CD4-positive, alpha-beta T cell (primary cell): Measurements from ENCODE around the gene CPNE2. TPM values are rescaled to one million over a fixed set of nuclear protein-coding genes. Genes with fewer than 3 reads are reported as not detected.
A peak's percentile ranks its signal among the peaks of the same experiment; 100 is the strongest.

Source experiments
- ATAC-seq: fragments of 200-7000 bp; cut with Tn5 transposase; one replicate; pipeline ENCODE4 v1.10.0; 2022; ENCODE audit warnings: mild to moderate bottlenecking; ENCODE audit not compliant: poor library complexity
- CTCF ChIA-PET: fragments of 350-600 bp; sonication (Branson Sonifier 250); formaldehyde crosslinking; loops from one replicate; lab custom pipeline; 2021; ENCODE audit warnings: antibody characterized with exemption, inconsistent platforms; lab: Charles Lee
- POLR2A ChIA-PET: fragments of 350-600 bp; sonication (Branson Sonifier 250); formaldehyde crosslinking; loops from one replicate; lab custom pipeline; 2021; ENCODE audit warnings: antibody characterized with exemption, inconsistent platforms; lab: Charles Lee
- DNase-seq, 14 experiments: peaks; one replicate each; pipeline ENCODE4 v3.0.0-alpha.2; 2013 to 2020; ENCODE audit warnings: mixed read lengths in 2 of 14
- H3K27ac ChIP-seq, 2 donors: one replicate each; pipeline versions ENCODE4 v1.5.1 to v1.7.0; 2013; ENCODE audit warnings: low read length in 2 of 2, low read depth in 1 of 2, mild to moderate bottlenecking in 1 of 2
- H3K27me3 ChIP-seq, 2 experiments: 1 replicate in 1 of 2; 2 replicates in 1 of 2; pipeline versions ENCODE4 v1.6.1 to v1.7.0; 2013; ENCODE audit warnings: low read length in 2 of 2, control low read depth in 1 of 2, mild to moderate bottlenecking in 1 of 2, moderate library complexity in 1 of 2; ENCODE audit not compliant: insufficient read depth in 2 of 2, control insufficient read depth in 1 of 2
- H3K36me3 ChIP-seq: one replicate; pipeline ENCODE4 v1.6.1; 2013; ENCODE audit warnings: low read length, control low read depth; ENCODE audit not compliant: insufficient read depth
- H3K4me1 ChIP-seq: one replicate; pipeline ENCODE4 v1.6.1; 2013; ENCODE audit warnings: low read length, control low read depth; ENCODE audit not compliant: insufficient read depth
- H3K4me3 ChIP-seq: one replicate; pipeline ENCODE4 v1.5.1; 2013; ENCODE audit warnings: mild to moderate bottlenecking, low read length, moderate library complexity
- H3K9me3 ChIP-seq, 2 experiments: 1 replicate in 1 of 2; 2 replicates in 1 of 2; pipeline versions ENCODE4 v1.6.1 to v1.7.0; 2013; ENCODE audit warnings: low read length in 2 of 2, mild to moderate bottlenecking in 2 of 2, control low read depth in 1 of 2, moderate library complexity in 1 of 2; ENCODE audit not compliant: control insufficient read depth in 1 of 2, insufficient read depth in 1 of 2
- H3K27ac Mint-ChIP-seq: one replicate; pipeline ENCODE4 v1.8.0; 2020; ENCODE audit warnings: mixed read lengths
- H3K27me3 Mint-ChIP-seq: one replicate; pipeline ENCODE4 v1.8.0; 2021; ENCODE audit warnings: mixed read lengths
- H3K36me3 Mint-ChIP-seq: one replicate; pipeline ENCODE4 v1.8.0; 2021; ENCODE audit warnings: low read depth, mixed read lengths
- H3K4me1 Mint-ChIP-seq: one replicate; pipeline ENCODE4 v1.8.0; 2021; ENCODE audit warnings: low read depth, mixed read lengths
- H3K4me3 Mint-ChIP-seq: one replicate; pipeline ENCODE4 v1.8.0; 2020; ENCODE audit warnings: mild to moderate bottlenecking, mixed read lengths
- H3K9me3 Mint-ChIP-seq: one replicate; pipeline ENCODE4 v1.8.0; 2020; ENCODE audit warnings: mixed read lengths
- intact Hi-C, 2 experiments: fragments of 100-400 bp; cut with DNase I in 1 of 2; cut with micrococcal nuclease in 1 of 2; formaldehyde crosslinking; loops; one replicate each; pipeline versions ENCODE4 v1.15.1 to v1.9.0; 2023 to 2025; cut with DNase I, micrococcal nuclease
- total RNA-seq, 174 experiments: library from RNA in 2 of 174; stranded (reverse) in 2 of 174; gene quantifications; one replicate each; pipeline ENCODE4 v1.2.3 and lab custom pipeline; 2021 to 2026
- TF ChIP-seq, protein P1 (sequence below): fragments of 200-600 bp; IDR thresholded peaks from one replicate; pipeline ENCODE4 v1.8.0; 2022; ENCODE audit warnings: antibody characterized with exemption, mild to moderate bottlenecking

Gene CPNE2
- total RNA-seq, 2 experiments from 2014 or later, result 2.2 to 3.5 TPM

- ATAC-seq, result no peak
- H3K4me1 Mint-ChIP-seq, result peaks cover 27% of the 10 kb centered on the region
- Histone ChIP-seq H3K4me3 (no peak overlapping the region), H3K36me3 (peaks cover 91% of the 10 kb centered on the region), H3K4me1 (peaks cover 25% of the 10 kb centered on the region), H3K27ac (no peak overlapping the region), H3K9me3 (no peaks in the 10 kb centered on the region), H3K27me3 (no peaks in the 10 kb centered on the region)
- H3K27me3 Mint-ChIP-seq, result no peaks in the 10 kb centered on the region
- ChIA-PET POLR2A (no interaction called here), CTCF (no interaction called here)
- no peak overlapping the region for H3K4me3 Mint-ChIP-seq
- H3K36me3 Mint-ChIP-seq, result peaks cover 93% of the 10 kb centered on the region
- no peaks in the 10 kb centered on the region for H3K9me3 Mint-ChIP-seq
- TF ChIP-seq, protein P1, sequence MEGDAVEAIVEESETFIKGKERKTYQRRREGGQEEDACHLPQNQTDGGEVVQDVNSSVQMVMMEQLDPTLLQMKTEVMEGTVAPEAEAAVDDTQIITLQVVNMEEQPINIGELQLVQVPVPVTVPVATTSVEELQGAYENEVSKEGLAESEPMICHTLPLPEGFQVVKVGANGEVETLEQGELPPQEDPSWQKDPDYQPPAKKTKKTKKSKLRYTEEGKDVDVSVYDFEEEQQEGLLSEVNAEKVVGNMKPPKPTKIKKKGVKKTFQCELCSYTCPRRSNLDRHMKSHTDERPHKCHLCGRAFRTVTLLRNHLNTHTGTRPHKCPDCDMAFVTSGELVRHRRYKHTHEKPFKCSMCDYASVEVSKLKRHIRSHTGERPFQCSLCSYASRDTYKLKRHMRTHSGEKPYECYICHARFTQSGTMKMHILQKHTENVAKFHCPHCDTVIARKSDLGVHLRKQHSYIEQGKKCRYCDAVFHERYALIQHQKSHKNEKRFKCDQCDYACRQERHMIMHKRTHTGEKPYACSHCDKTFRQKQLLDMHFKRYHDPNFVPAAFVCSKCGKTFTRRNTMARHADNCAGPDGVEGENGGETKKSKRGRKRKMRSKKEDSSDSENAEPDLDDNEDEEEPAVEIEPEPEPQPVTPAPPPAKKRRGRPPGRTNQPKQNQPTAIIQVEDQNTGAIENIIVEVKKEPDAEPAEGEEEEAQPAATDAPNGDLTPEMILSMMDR, result no peak
- DNase-seq, result no peak
- intact Hi-C loops, result loop anchor here in 1 of 2 experiments (10.0 kb wide), 1 partner anchor 185 kb away; the partner anchor contains the start of gene SLC12A3
- no peak overlapping the region for H3K27ac Mint-ChIP-seq
Observed at GRCh38 chr16:57049678-57050077, 42.7 kb upstream of the CPNE2 start.

- TF ChIP-seq, protein P1, result no peak
- H3K9me3 Mint-ChIP-seq, result no peaks in the 10 kb centered on the region
- Histone ChIP-seq H3K9me3 (no peaks in the 10 kb centered on the region), H3K4me3 (no peak overlapping the region), H3K36me3 (peaks cover 91% of the 10 kb centered on the region), H3K27me3 (no peaks in the 10 kb centered on the region), H3K4me1 (peaks cover 10% of the 10 kb centered on the region), H3K27ac (no peak overlapping the region)
- H3K27me3 Mint-ChIP-seq, result no peaks in the 10 kb centered on the region
- peaks cover 18% of the 10 kb centered on the region for H3K4me1 Mint-ChIP-seq
- intact Hi-C loops, result no loop called here
- DNase-seq (no peak), ATAC-seq (no peak)
- H3K36me3 Mint-ChIP-seq, result peaks cover 92% of the 10 kb centered on the region
- no peak overlapping the region for H3K4me3 Mint-ChIP-seq
- ChIA-PET CTCF (interaction anchor here (1.6 kb wide), 1 partner anchor 62 kb away, joined by 4 read pairs; the partner anchor contains the start of gene NLRC5), POLR2A (interaction anchor here (1.8 kb wide), 1 partner anchor 86 kb away, joined by 5 read pairs; no protein-coding TSS in a partner anchor)
- H3K27ac Mint-ChIP-seq, result no peak overlapping the region
Observed at GRCh38 chr16:57051696-57052228, 40.6 kb upstream of the CPNE2 start.

- peaks cover 91% of the 10 kb centered on the region for H3K36me3 Mint-ChIP-seq
- no peak for DNase-seq
- no peak for ATAC-seq
- peaks cover 89% of the 10 kb centered on the region for H3K36me3 ChIP-seq
- ChIA-PET POLR2A (interaction anchor here (1.4 to 1.5 kb wide), 2 partner anchors 12 to 13 kb away, joined by 3 to 6 read pairs; no protein-coding TSS in a partner anchor), CTCF (interaction anchor here (0.9 to 1.6 kb wide), 2 partner anchors 64 to 89 kb away, joined by 3 to 4 read pairs; partner anchors contain the start of gene NLRC5)
- no peaks in the 10 kb centered on the region for H3K27me3 Mint-ChIP-seq
- intact Hi-C loops, result no loop called here
- H3K27ac ChIP-seq, result no peak overlapping the region
- peaks cover 14% of the 10 kb centered on the region for H3K4me1 Mint-ChIP-seq
- H3K4me3 Mint-ChIP-seq, result no peak overlapping the region
- peaks cover 2% of the 10 kb centered on the region for H3K4me1 ChIP-seq
- H3K4me3 ChIP-seq, result no peak overlapping the region
- TF ChIP-seq, protein P1, result no peak
- no peaks in the 10 kb centered on the region for H3K27me3 ChIP-seq
- no peaks in the 10 kb centered on the region for H3K9me3 Mint-ChIP-seq
- H3K9me3 ChIP-seq, result no peaks in the 10 kb centered on the region
- peak overlapping the region; percentile 45 for H3K27ac Mint-ChIP-seq
Observed at GRCh38 chr16:57053206-57053605, 39.2 kb upstream of the CPNE2 start.
